H1 (cell line): Measurements from ENCODE around the gene LRPPRC. TPM values are rescaled to one million over a fixed set of nuclear protein-coding genes. Genes with fewer than 3 reads are reported as not detected.

Experiments used
- CEBPB ChIP-seq: IDR thresholded peaks from 2 replicates; pipeline ENCODE4 v1.6.1; 2012; ENCODE audit warnings: low read depth, low read length
- KDM5A ChIP-seq: fragments of 200-600 bp; IDR thresholded peaks from 2 replicates; pipeline ENCODE4 v1.7.1; 2012; ENCODE audit warnings: mild to moderate bottlenecking, low read length, inconsistent platforms, mixed read lengths
- SIN3A ChIP-seq, 2 experiments: IDR thresholded peaks in 1 of 2; conservative IDR thresholded peaks in 1 of 2; 2 replicates each; pipeline ENCODE4 v1.6.1; 2011 to 2012; ENCODE audit warnings: low read length in 2 of 2, improper control_type of control experiment in 1 of 2, low read depth in 1 of 2, mild to moderate bottlenecking in 1 of 2
- polyA plus RNA-seq, 7 experiments: library from polyadenylated mRNA; depleted of rRNA in 3 of 7; stranded (reverse) in 5 of 7; unstranded in 2 of 7; fragments of >200 nt in 5 of 7; fragments of 200-250 nt in 2 of 7; gene quantifications; 1 replicate in 5 of 7; 2 replicates in 1 of 7; 4 replicates in 1 of 7; pipeline versions ENCODE4 v1.2.1 to v1.2.3, GENCODE V29; 2011 to 2013; ENCODE audit warnings: missing spikeins in 2 of 7, mixed read lengths in 2 of 7
- total RNA-seq: library from RNA; stranded (reverse); fragmentation: NEBNext Ultra II Directional; extraction: Animal tissue kit (Norgen Biotek cat#: 25700); gene quantifications from 2 replicates; pipeline ENCODE4 v1.2.1, GENCODE V29; 2021
- TF ChIP-seq, protein P1 (sequence below): IDR thresholded peaks from 2 replicates; pipeline ENCODE4 v1.6.1; 2012; ENCODE audit warnings: inconsistent platforms

LRPPRC gene
- total and polyA plus RNA-seq, 2 of the 8 experiments (the other 6 are each of a cell fraction or from before 2014, with no cell fraction given), result 43.4 to 167 TPM

DNA sequence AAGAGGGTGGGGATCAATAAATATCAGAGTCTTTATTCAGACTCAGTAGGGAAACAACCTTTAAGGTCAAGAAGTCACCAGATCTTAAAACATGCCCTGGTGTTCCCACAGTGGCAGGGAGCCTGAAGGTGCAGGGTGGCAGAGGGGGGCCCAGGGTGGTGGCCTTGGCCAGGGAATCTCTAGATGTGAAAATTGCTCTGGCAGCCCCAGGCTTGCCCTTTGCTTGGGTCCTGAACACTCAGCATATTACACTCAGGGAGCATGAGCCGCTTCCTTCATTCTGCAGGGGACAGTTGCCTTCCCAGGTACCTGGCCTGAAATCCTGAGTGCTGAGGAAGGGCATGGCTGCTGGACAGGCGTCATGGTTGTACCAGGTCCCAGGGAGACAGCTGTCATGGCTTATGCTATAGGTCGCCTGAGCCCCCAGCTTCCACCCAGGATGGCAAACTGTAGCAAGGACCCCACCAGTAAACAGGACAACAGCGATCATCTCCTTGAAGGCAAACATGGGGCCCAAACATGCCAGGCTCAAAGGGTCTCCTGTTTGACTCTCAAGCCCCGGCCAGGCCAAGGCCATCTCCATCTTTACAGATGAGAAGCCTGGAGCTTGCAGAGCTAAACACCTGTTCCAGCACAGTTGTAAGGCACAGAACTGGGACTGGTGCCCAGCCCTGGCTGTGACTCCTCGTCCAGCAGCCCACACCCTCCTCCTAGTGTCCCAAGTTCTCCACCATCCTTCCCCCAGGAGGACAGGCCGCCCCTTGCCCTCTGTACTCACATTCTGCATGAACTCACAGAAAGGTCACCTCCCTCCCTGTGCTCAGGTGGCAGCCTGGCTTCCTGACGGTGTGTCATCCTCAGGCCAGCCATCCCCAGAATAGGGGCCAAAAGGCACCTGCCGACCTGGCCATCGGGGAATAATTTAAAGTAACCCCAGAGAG is 142.4 kb downstream of the LRPPRC start (continued):
- TF ChIP-seq SIN3A (conservative IDR thresholded peaks at IDR 0.05 in 1 of 2, IDR thresholded peaks at IDR 0.05 in 1 of 2; ENCODE audit: low read depth in 1 of 2, low read length in 2 of 2), result no peak
- no peak for TF ChIP-seq CEBPB
- TF ChIP-seq, protein P1, sequence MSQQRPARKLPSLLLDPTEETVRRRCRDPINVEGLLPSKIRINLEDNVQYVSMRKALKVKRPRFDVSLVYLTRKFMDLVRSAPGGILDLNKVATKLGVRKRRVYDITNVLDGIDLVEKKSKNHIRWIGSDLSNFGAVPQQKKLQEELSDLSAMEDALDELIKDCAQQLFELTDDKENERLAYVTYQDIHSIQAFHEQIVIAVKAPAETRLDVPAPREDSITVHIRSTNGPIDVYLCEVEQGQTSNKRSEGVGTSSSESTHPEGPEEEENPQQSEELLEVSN, result no peak
- TF ChIP-seq KDM5A, result no peak
